ENCODE measurements around the gene LRRC71.

GRCh38 chr1:156964441-156964840 lies 44.0 kb downstream of the LRRC71 start:
- TF ChIP-seq CTCF (IDR thresholded peaks at IDR 0.05) (no peak), POLR2AphosphoS5 (IDR thresholded peaks at IDR 0.05) (no peak), EP300 (IDR thresholded peaks at IDR 0.05) (no peak), POLR2A (IDR thresholded peaks at IDR 0.05) (no peak)
